Mesenchymal stem cell (in vitro differentiated cells and primary cell): ENCODE results near the gene PNPLA2.

ENCODE experiments used
- DNase-seq: peaks from one replicate; pipeline ENCODE4 v3.0.0-alpha.2; 2013
- H2AFZ ChIP-seq: one replicate; pipeline ENCODE4 v1.6.1; 2013; ENCODE audit warnings: low read depth, mild to moderate bottlenecking, control low read depth, inconsistent platforms, low read length, moderate library complexity
- H2AK5ac ChIP-seq: 2 replicates; pipeline ENCODE4 v1.6.1; 2013; ENCODE audit warnings: low read length, moderate library complexity, mild to moderate bottlenecking, inconsistent platforms; ENCODE audit not compliant: severe bottlenecking
- H2BK120ac ChIP-seq: one replicate; pipeline ENCODE4 v1.6.1; 2013; ENCODE audit warnings: low read depth, mild to moderate bottlenecking, inconsistent platforms, low read length, moderate library complexity
- H2BK12ac ChIP-seq, 2 experiments: one replicate each; pipeline ENCODE4 v1.6.1; 2013; ENCODE audit warnings: inconsistent platforms in 2 of 2, low read length in 2 of 2, mild to moderate bottlenecking in 2 of 2, moderate library complexity in 2 of 2, control low read depth in 1 of 2
- H2BK15ac ChIP-seq: one replicate; pipeline ENCODE4 v1.6.1; 2013; ENCODE audit warnings: mild to moderate bottlenecking, low read depth, inconsistent platforms; ENCODE audit not compliant: poor library complexity, severe bottlenecking
- H2BK5ac ChIP-seq: 2 replicates; pipeline ENCODE4 v1.6.1; 2013; ENCODE audit warnings: low read depth, mild to moderate bottlenecking, low read length, control low read depth, inconsistent platforms; ENCODE audit not compliant: poor library complexity, severe bottlenecking
- H3K14ac ChIP-seq, 2 experiments: one replicate each; pipeline ENCODE4 v1.6.1; 2013; ENCODE audit warnings: inconsistent platforms in 2 of 2, low read length in 2 of 2, control low read depth in 1 of 2, mild to moderate bottlenecking in 1 of 2, moderate library complexity in 1 of 2
- H3K18ac ChIP-seq, 2 experiments: one replicate each; pipeline ENCODE4 v1.6.1; 2013; ENCODE audit warnings: inconsistent platforms in 2 of 2, low read length in 2 of 2, control low read depth in 1 of 2, low read depth in 1 of 2, mild to moderate bottlenecking in 1 of 2
- H3K23ac ChIP-seq, 2 experiments: one replicate each; pipeline ENCODE4 v1.6.1; 2013; ENCODE audit warnings: inconsistent platforms in 2 of 2, low read length in 2 of 2, mild to moderate bottlenecking in 2 of 2, moderate library complexity in 2 of 2, control low read depth in 1 of 2
- H3K27ac ChIP-seq: 2 replicates; pipeline ENCODE4 v1.5.1; 2013; ENCODE audit warnings: mild to moderate bottlenecking, moderate library complexity, low read length, control low read depth, inconsistent platforms; ENCODE audit not compliant: poor library complexity, severe bottlenecking
- H3K27me3 ChIP-seq, 2 experiments: 2 replicates each; pipeline versions ENCODE4 v1.6.1 to v1.7.0; 2013; ENCODE audit warnings: low read length in 2 of 2, mild to moderate bottlenecking in 2 of 2, moderate library complexity in 2 of 2, control low read depth in 1 of 2, inconsistent platforms in 1 of 2; ENCODE audit not compliant: control insufficient read depth in 1 of 2, insufficient read depth in 1 of 2
- H3K36me3 ChIP-seq, 2 experiments: 2 replicates each; pipeline versions ENCODE4 v1.6.1 to v1.7.0; 2013; ENCODE audit warnings: low read length in 2 of 2, control low read depth in 1 of 2, inconsistent platforms in 1 of 2, low read depth in 1 of 2, mild to moderate bottlenecking in 1 of 2; ENCODE audit not compliant: insufficient read depth in 2 of 2, control insufficient read depth in 1 of 2
- H3K4ac ChIP-seq, 2 experiments: one replicate each; pipeline ENCODE4 v1.6.1; 2013; ENCODE audit warnings: inconsistent platforms in 2 of 2, low read length in 2 of 2, mild to moderate bottlenecking in 2 of 2, moderate library complexity in 2 of 2, control low read depth in 1 of 2, low read depth in 1 of 2
- H3K4me1 ChIP-seq: 2 replicates; pipeline ENCODE4 v1.6.1; 2013; ENCODE audit warnings: low read depth, low read length, control low read depth; ENCODE audit not compliant: control insufficient read depth, insufficient read depth
- H3K4me2 ChIP-seq: 2 replicates; pipeline ENCODE4 v1.6.1; 2013; ENCODE audit warnings: low read length, mild to moderate bottlenecking, inconsistent platforms; ENCODE audit not compliant: poor library complexity, severe bottlenecking
- H3K4me3 ChIP-seq, 2 experiments: 2 replicates each; pipeline versions ENCODE4 v1.5.1 to v1.7.0; 2013; ENCODE audit warnings: low read length in 2 of 2, mild to moderate bottlenecking in 2 of 2, control low read depth in 1 of 2, low read depth in 1 of 2; ENCODE audit not compliant: insufficient read depth in 1 of 2
- H3K79me1 ChIP-seq: replicated peaks from 2 replicates; pipeline ENCODE4 v1.6.1; 2013; ENCODE audit warnings: mild to moderate bottlenecking, control low read depth, low read length, inconsistent platforms; ENCODE audit not compliant: poor library complexity, severe bottlenecking
- H3K9ac ChIP-seq: 2 replicates; pipeline ENCODE4 v1.7.0; 2013; ENCODE audit warnings: mild to moderate bottlenecking, low read length, moderate library complexity
- H3K9me3 ChIP-seq: 2 replicates; pipeline ENCODE4 v1.7.0; 2013; ENCODE audit warnings: mild to moderate bottlenecking, low read length; ENCODE audit not compliant: control insufficient read depth
- H4K8ac ChIP-seq: one replicate; pipeline ENCODE4 v1.6.1; 2013; ENCODE audit warnings: inconsistent platforms, mild to moderate bottlenecking, low read length, moderate library complexity
- H4K91ac ChIP-seq: one replicate; pipeline ENCODE4 v1.6.1; 2013; ENCODE audit warnings: mild to moderate bottlenecking, low read length, inconsistent platforms
- WGBS: methylation state at CpG from one replicate; pipeline ENCODE4 v1.1.7; 2013; ENCODE audit warnings: mixed read lengths; 5-methylcytosine and 5-hydroxymethylcytosine counted together

The PNPLA2 gene

DNA sequence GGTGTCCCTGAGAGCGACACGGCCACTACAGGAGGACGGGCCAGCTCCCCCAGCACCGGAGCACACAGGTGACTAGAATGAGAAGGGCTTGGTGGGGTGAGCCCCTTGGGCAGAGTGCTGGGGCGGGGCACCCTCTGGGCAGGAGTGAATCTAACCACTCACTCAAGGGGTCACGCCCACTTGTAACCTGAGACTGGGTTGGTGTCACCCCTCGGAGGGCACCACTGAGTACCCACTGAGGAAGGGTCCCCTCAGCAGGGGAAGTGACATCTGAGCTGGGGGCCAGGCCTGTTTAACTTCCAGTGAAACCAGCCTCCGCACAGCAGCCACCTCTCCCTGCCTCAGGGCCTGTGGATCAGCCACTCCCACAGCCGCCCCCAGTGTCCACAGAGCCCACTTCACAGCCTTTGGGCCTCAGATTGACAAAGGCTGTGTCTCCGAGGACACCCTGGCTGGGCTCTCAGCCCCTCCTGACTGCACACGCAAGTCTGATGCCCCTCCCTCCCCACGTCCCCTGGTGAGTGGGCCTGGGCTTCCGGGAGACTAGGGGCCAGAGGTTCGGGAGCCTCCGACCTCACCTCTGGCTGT lies 47.0 kb upstream of the PNPLA2 start:
- no peak overlapping the region for H2AFZ ChIP-seq
- H3K4ac ChIP-seq: no peak overlapping the region
- H3K79me1 ChIP-seq: peaks cover 31% of the 10 kb centered on the region
- no peak overlapping the region for H2BK120ac ChIP-seq
- no peaks in the 10 kb centered on the region for H3K9me3 ChIP-seq
- H3K14ac ChIP-seq: no peak overlapping the region
- no peak overlapping the region for H4K91ac ChIP-seq
- H3K23ac ChIP-seq: no peak overlapping the region
- whole genome bisulfite sequencing: 96% methylated on average over 15 of the region's 15 CpGs
- H3K4me1 ChIP-seq: peaks cover 44% of the 10 kb centered on the region
- no peak overlapping the region for H3K4me2 ChIP-seq
- no peak overlapping the region for H2AK5ac ChIP-seq
- peaks cover 54 to 67% of the 10 kb centered on the region in 2 experiments for H3K36me3 ChIP-seq
- H4K8ac ChIP-seq: no peak overlapping the region
- DNase-seq: no peak
- no peak overlapping the region for H3K9ac ChIP-seq
- no peaks in the 10 kb centered on the region for H3K27me3 ChIP-seq
- no peak overlapping the region for H2BK15ac ChIP-seq
- H3K27ac ChIP-seq: no peak overlapping the region
- H3K4me3 ChIP-seq: no peak overlapping the region
- no peak overlapping the region for H2BK12ac ChIP-seq
- no peak overlapping the region for H3K18ac ChIP-seq
- no peak overlapping the region for H2BK5ac ChIP-seq

GRCh38 chr11:772429-773390 lies 46.0 kb upstream of the PNPLA2 start:
- Histone ChIP-seq H2AFZ (no peak overlapping the region), H3K4me1 (peaks cover 37% of the 10 kb centered on the region), H2BK12ac (no peak overlapping the region), H2BK15ac (no peak overlapping the region), H3K9ac (no peak overlapping the region), H3K79me1 (peaks cover 31% of the 10 kb centered on the region), H3K14ac (no peak overlapping the region), H3K27me3 (no peaks in the 10 kb centered on the region), H3K4me3 (no peak overlapping the region), H4K8ac (no peak overlapping the region), H2BK120ac (no peak overlapping the region), H4K91ac (no peak overlapping the region), H3K4ac (no peak overlapping the region), H3K9me3 (no peaks in the 10 kb centered on the region), H3K27ac (no peak overlapping the region), H3K4me2 (no peak overlapping the region), H3K18ac (no peak overlapping the region), H3K23ac (no peak overlapping the region), H2AK5ac (no peak overlapping the region), H2BK5ac (no peak overlapping the region), H3K36me3 (peaks cover 45 to 62% of the 10 kb centered on the region in 2 experiments)
- no peak for DNase-seq
- 95% methylated on average over 34 of the region's 34 CpGs for WGBS

GRCh38 chr11:773425-773824 lies 45.3 kb upstream of the PNPLA2 start:
- Histone ChIP-seq H3K4me3 (no peak overlapping the region), H3K9ac (no peak overlapping the region), H2BK12ac (no peak overlapping the region), H3K23ac (peak overlapping the region in 1 of 2 experiments; percentile 3), H4K8ac (no peak overlapping the region), H3K27ac (no peak overlapping the region), H3K4me1 (peaks cover 42% of the 10 kb centered on the region), H3K4ac (no peak overlapping the region), H2AFZ (no peak overlapping the region), H3K27me3 (no peaks in the 10 kb centered on the region), H3K4me2 (no peak overlapping the region), H2BK15ac (no peak overlapping the region), H3K79me1 (peaks cover 33% of the 10 kb centered on the region), H2BK5ac (no peak overlapping the region), H2BK120ac (no peak overlapping the region), H4K91ac (peak overlapping the region; percentile 43), H3K18ac (no peak overlapping the region), H3K9me3 (no peaks in the 10 kb centered on the region), H2AK5ac (no peak overlapping the region), H3K36me3 (peaks cover 45 to 63% of the 10 kb centered on the region in 2 experiments), H3K14ac (no peak overlapping the region)
- WGBS: 83% methylated on average over 5 of the region's 5 CpGs
- DNase-seq: no peak

- DNase-seq: no peak
- Histone ChIP-seq H2BK15ac (no peak overlapping the region), H3K27ac (no peak overlapping the region), H2BK12ac (no peak overlapping the region), H3K14ac (no peak overlapping the region), H4K8ac (no peak overlapping the region), H3K27me3 (no peaks in the 10 kb centered on the region), H3K23ac (peak overlapping the region in 1 of 2 experiments; percentile 3), H2AK5ac (no peak overlapping the region), H3K4ac (no peak overlapping the region), H3K79me1 (peaks cover 34% of the 10 kb centered on the region), H3K36me3 (peaks cover 46 to 67% of the 10 kb centered on the region in 2 experiments), H3K4me2 (no peak overlapping the region), H4K91ac (no peak overlapping the region), H2BK120ac (no peak overlapping the region), H3K4me3 (no peak overlapping the region), H3K9me3 (no peaks in the 10 kb centered on the region), H3K18ac (no peak overlapping the region), H3K4me1 (peaks cover 43% of the 10 kb centered on the region), H2BK5ac (no peak overlapping the region), H3K9ac (no peak overlapping the region), H2AFZ (no peak overlapping the region)
- WGBS: 94% methylated on average over 9 of the region's 9 CpGs
Observed at GRCh38 chr11:773830-774229, 44.9 kb upstream of the PNPLA2 start.
